HG03521 (cell line): ENCODE results near the gene EFHC1.

Experiments used
- ATAC-seq: cut with Tn5 transposase; IDR thresholded peaks from one replicate; pipeline ENCODE4 v1.9.1; 2021; ENCODE audit warnings: mild to moderate bottlenecking, moderate library complexity; ENCODE audit not compliant: unreplicated experiment

EFHC1 gene

GRCh38 chr6:52551483-52552277, 131.5 kb downstream of the EFHC1 start:
- ATAC-seq: no peak

DNA sequence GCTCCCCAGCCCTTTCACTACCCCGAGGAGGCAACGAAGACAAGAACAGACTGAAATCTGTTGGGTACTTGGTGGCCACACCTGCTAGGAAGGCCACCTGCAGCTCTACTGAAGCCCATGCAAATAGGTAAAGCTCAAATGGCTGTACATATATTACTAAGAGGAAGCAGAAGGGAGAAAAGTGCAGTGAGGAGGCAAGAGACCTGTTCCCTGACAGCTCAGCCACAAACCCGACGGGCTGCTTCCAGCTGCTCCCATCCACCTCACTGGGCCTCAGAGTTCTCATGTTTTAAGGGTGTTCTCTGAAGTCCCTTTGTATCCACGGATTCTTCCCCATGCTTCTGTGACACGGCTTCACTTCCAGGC, 132.1 kb downstream of the EFHC1 start:
- ATAC-seq: peak; percentile 79

GRCh38 chr6:52553158-52553557, 133.0 kb downstream of the EFHC1 start:
- no peak for ATAC-seq

GRCh38 chr6:52553719-52554118, 133.6 kb downstream of the EFHC1 start:
- no peak for ATAC-seq

DNA sequence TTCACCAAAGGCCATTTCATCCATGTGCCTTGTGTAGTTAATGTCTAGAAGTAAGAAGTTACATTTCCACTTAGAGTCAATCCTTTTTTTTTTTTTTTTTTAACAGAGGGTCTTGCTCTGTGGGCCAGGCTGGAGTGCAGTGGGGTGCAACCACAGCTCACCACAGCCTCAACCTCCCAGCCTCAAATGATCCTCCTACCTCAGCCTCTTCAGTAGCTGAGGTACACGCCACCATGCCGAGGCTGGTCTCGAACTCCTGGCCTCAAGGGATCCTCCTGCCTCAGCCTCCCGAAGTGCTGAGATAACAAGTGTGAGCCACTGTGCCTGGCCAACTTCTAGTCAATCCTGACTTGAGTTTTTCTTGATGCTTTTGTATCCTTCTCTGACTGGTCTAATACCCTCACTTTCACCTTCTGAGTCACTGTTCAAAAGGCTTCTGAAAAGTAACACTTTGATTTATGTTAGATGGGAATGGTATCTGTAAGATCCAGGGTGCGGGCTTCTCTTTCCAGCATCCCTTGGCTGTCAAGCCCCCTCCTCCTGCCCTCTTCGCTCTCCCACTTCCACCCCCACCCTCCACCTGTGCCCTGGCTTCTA, 134.6 kb downstream of the EFHC1 start:
- no peak for ATAC-seq

GRCh38 chr6:52555518-52556233, 135.5 kb downstream of the EFHC1 start:
- no peak for ATAC-seq

DNA sequence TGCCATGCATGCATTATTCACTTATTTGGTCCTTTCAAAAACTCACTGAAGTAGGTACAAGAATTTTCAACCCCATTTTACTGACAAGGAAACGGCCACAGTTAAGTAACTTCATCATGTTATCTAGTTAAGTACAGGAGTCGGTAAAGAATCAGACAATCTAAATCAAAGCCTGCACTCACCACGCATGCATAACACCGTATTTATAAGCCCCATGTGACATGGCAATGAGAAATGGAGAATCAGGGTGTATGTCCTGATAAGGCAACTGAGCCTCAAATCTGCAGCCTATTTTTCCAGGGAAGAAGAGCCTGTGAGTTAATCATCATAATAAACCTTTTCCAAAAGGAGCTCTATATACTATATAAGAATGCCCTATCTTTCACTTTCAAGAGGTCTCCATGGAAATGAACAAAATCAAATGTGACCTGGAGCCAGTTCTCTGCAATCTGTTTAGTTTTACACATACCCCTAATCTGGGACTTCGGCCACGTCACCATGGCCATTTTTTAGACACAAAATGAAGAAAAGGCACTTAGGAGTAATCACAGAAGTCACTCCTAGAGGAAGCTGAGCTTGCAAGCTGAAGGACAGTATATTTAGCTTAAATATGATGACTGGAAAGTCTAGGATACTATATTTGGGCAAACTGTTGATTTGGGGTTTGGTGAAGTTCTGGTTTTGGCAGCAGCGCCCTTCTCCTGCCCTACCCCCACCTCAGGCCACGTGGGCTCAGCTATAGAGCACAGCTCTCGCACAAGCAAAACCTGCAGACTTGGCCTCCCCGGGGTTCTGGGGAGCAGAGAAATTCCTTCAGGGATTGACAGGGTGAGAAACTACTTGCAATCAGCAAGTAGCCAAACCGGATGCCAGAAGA, 137.5 kb downstream of the EFHC1 start:
- no peak for ATAC-seq

DNA sequence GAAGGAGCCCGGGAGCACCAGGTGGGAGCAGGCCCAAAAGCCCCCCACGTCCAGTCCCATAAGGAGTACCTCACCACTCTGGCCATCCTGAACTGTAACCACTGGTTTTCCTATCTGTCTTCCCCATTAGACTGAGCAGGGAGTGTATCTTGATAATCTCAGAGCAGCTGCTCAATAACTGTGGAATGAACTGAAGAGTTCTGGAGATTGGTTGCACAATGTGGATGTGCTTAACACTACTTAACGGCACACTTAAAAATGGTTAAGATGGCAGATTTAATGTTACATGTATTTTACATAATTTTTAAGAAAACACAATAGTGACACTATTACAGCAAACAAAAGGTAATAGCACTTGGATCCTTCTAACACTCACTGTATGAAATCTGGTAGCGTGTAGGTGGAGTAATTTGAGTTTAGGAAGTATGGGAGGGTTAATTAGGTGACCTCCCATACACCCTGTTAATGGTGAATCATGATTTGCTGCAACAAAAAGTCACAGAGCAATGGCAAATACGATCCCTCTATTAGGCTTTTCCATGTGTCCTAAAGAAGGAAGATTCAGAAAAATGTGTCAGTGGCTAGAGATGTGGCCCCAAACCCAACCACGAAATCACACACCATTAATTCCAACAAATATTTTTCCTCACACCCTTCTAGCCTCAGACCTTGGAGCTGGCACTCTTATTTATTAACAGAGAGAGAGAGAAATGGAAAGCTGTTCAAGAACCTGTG, 138.3 kb downstream of the EFHC1 start:
- ATAC-seq: no peak

DNA sequence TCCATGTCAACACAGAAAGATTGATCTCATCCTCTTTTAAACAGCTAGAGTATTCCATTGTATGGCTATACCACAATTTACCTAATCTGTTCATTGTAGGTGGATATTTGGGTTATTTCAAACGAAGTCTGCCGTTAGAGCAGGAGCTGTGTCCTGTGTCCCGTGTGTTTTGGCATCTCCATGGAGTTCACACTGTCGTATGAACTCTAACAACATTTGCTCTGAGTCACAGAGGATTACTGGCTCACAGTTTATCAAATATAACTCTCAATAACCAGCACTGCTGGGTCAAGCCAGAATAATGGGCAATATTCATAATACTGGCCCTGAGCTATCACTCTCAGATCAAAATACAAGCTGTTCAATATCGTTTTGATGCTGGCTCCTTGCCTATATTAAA, 140.3 kb downstream of the EFHC1 start:
- ATAC-seq: no peak

GRCh38 chr6:52562911-52563310, 142.8 kb downstream of the EFHC1 start:
- no peak for ATAC-seq

GRCh38 chr6:52564856-52565255, 144.7 kb downstream of the EFHC1 start:
- no peak for ATAC-seq

DNA sequence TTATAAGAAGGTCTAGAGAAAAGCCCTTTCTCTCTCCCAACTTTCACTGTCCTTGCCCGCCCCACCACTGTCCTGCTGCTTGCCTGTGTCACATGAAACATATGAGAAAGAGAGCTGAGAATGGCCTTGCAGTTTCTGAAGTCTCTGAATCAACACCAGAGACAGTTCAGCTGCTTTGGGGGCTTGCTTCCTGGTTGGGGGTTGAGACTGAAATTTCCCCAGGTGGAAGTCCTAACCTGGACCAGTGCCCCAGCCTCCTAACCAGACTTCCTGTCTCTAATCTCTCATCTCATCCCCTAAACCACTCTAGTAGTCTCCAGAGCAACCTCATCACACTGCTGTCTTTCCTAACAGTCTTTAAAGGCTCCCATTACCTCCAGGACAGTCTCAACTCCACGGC, 146.1 kb downstream of the EFHC1 start:
- no peak for ATAC-seq

GRCh38 chr6:52566853-52567279, 146.7 kb downstream of the EFHC1 start:
- ATAC-seq: no peak

DNA sequence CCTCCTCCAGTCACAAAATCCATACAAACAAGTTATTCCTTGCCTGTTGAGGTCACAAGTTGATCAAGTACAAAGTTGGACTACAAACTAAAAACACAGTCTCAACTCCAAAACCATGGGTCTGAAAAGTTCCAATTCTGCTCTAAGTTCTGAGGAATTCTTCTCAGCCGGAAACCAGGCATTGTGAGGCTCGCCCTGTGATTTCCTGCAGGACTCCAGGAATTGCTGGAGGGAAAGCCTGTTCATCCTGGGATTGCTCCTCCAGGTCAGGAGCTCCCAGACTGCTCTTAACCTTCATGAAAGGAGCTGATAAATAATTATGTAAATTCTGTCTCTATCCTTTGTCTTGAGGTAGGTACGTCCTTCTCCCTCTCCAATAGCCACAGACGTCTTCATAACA, 148.2 kb downstream of the EFHC1 start:
- no peak for ATAC-seq

DNA sequence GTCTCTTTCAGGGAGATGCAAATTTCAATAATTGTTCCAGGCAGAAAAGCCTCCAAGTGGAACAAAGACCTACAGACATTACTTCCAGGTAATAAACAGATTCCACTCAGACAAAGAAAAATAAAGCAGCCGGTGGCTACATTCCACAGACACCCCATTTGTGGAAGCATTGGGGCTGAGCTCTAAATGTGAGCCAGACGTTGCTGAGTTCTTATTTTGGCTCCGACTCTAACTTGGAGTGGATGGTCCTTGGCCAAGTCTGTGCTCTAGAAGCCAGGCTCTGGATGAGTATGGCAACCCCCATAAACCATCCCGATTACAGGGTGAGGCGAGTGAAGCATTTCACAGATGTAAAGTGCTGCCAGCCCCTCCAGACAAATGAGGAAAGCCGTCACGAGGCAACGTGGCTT, 150.2 kb downstream of the EFHC1 start:
- no peak for ATAC-seq

DNA sequence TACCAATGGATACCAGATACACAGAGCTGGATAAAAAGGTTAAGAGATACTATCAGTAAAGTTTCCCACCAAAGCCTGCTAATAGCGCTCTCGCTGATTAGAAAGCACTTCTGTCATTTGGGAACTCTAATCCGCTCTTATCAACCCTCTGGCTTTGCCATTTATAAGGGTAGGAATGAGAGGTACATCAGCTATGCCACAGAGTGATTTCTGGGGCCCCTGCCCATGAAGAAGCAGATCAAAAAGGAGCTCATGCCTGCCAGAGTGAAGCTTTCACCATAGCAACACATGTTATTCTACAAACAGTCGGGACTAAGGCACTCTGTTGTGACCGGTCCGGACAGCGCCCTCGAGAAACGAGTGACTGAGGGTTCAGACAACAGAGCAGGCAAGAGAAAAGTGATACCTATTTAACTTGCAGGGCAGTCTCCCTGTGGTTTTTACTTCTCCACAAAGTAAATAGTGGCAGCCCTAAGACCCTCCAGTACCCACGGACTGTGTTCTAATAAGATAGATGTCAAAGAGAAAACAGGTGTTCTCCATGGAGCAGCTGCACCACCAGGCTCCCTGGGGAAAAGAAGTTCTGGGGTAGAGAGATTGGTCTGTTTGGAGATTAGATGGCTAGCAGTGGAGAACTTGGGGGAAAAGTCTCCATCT, 151.1 kb downstream of the EFHC1 start:
- ATAC-seq: no peak

- no peak for ATAC-seq
Measured at GRCh38 chr6:52572536-52572935, 152.4 kb downstream of the EFHC1 start.

DNA sequence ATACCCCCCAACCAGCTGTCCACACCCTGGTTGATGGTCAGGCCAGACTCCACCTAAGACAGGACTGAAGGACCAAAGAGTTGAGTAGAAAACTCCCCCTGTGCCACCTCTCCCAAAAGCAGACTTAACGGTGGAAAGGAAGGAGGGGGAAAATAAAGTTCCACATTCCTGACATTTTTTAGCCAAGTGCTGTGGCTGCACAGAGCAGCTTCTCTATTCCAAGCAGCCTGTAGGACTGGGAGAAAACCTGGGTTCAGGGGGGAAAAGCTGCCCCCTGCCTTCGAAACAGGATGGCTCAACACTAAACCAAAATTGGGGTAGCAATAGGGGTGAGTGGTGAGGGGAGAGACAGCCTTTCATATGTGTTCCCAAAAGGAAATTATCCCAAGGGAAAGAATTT, 153.2 kb downstream of the EFHC1 start:
- ATAC-seq: no peak
